Stomach (tissue), 9 donors: ENCODE measurements around the gene IDNK. TPM values are rescaled to one million over a fixed set of nuclear protein-coding genes. Genes with fewer than 3 reads are reported as not detected.
"Not testable (repeated sequence)": the region's sequence is repeated elsewhere in the genome, so short reads cannot be mapped to it uniquely, and the experiment has no call there.

Experiments used
- DNase-seq, 2 donors: peaks; one replicate each; pipeline versions ENCODE4 v3.0.0 to v3.0.0-alpha.2; 2013 to 2019
- H3K27ac ChIP-seq, 5 donors: fragments of 200-600 bp in 4 of 5; sonication (generic) in 4 of 5; one replicate each; pipeline ENCODE4 v1.5.1; 2013 to 2019; ENCODE audit warnings: mild to moderate bottlenecking in 1 of 5, moderate library complexity in 1 of 5
- H3K27me3 ChIP-seq, 3 donors: fragments of 200-600 bp; sonication (generic); one replicate each; pipeline ENCODE4 v1.5.1; 2017 to 2019; ENCODE audit warnings: mixed run types in 1 of 3
- H3K36me3 ChIP-seq, 4 donors: fragments of 200-600 bp; sonication (generic); 1 replicate in 3 of 4; 2 replicates in 1 of 4; pipeline ENCODE4 v1.5.1; 2016 to 2019
- H3K4me1 ChIP-seq, 4 donors: fragments of 200-600 bp; sonication (generic); one replicate each; pipeline ENCODE4 v1.5.1; 2016 to 2019
- H3K4me3 ChIP-seq, 4 donors: fragments of 200-600 bp; sonication (generic) in 3 of 4; one replicate each; pipeline ENCODE4 v1.5.1; 2016 to 2019; ENCODE audit warnings: mild to moderate bottlenecking in 1 of 4
- H3K9me3 ChIP-seq, 4 donors: fragments of 200-600 bp; sonication (generic); one replicate each; pipeline ENCODE4 v1.5.1; 2016 to 2019
- CTCF ChIP-seq, 7 experiments: fragments of 450-650 bp in 4 of 7; fragments of 200-600 bp in 3 of 7; sonication (generic) in 3 of 7; IDR thresholded peaks; one replicate each; pipeline ENCODE4 v1.5.1; 2016 to 2019; ENCODE audit warnings: antibody characterized with exemption in 7 of 7, control low read depth in 2 of 7, mild to moderate bottlenecking in 1 of 7
- EP300 ChIP-seq: sonication (generic); formaldehyde crosslinking; IDR thresholded peaks from one replicate; pipeline ENCODE4 v1.6.1; 2017; ENCODE audit warnings: antibody characterized with exemption
- POLR2A ChIP-seq, 4 donors: fragments of 450-650 bp; IDR thresholded peaks; one replicate each; pipeline ENCODE4 v1.6.1; 2016; ENCODE audit warnings: antibody characterized with exemption in 4 of 4, control low read depth in 2 of 4, mild to moderate bottlenecking in 1 of 4, moderate library complexity in 1 of 4
- POLR2AphosphoS5 ChIP-seq, 3 donors: sonication (generic); formaldehyde crosslinking; IDR thresholded peaks; one replicate each; pipeline ENCODE4 v1.6.1; 2016; ENCODE audit warnings: antibody characterized with exemption in 3 of 3
- WGBS, 5 donors: extraction: QIAGEN DNeasy Blood & Tissue Kit in 3 of 5; methylation state at CpG; one replicate each; pipeline versions ENCODE4 v1.1.5 to v1.1.7; 2013 to 2018; 5-methylcytosine and 5-hydroxymethylcytosine counted together
- intact Hi-C: fragments of 100-400 bp; cut with DNase I; formaldehyde crosslinking; loops from one replicate; pipeline ENCODE4 v1.15.1; 2023; ENCODE audit warnings: low total_unique reads
- polyA plus RNA-seq, 3 donors: library from polyadenylated mRNA; stranded (reverse); fragments of 200-250 nt; gene quantifications; one replicate each; pipeline ENCODE4 v1.2.3, GENCODE V29; 2013
- total RNA-seq, 5 donors: library from RNA; depleted of rRNA; stranded (reverse); fragments of >200 nt; gene quantifications; one replicate each; pipeline versions ENCODE4 v1.1.0 to v1.2.3, GENCODE V29; 2014 to 2016
- donor health status: healthy with polysubstance abuse.
- donor health status: Bipolar disorder and iron deficiency.
- donor health status: healthy.

Gene IDNK
- total and polyA plus RNA-seq, 8 donors = 2.6 to 24.3 (median 8.0) TPM; not detected in 1

- no peak for DNase-seq
- intact Hi-C loops = no loop called here
- H3K4me1 ChIP-seq = no peaks in the 10 kb centered on the region
- H3K27me3 ChIP-seq = no peaks in the 10 kb centered on the region
- TF ChIP-seq CTCF (IDR thresholded peaks at IDR 0.05) = no peak
- TF ChIP-seq POLR2AphosphoS5 (IDR thresholded peaks at IDR 0.05) = no peak
- no peak for TF ChIP-seq POLR2A (IDR thresholded peaks at IDR 0.05)
- TF ChIP-seq EP300 = no peak
- 74 to 91% (median 79%) methylated on average over 1 of the region's 1 CpG for WGBS, 5 donors
- H3K27ac ChIP-seq = no peak overlapping the region
- no peaks in the 10 kb centered on the region for H3K36me3 ChIP-seq
- no peaks in the 10 kb centered on the region for H3K9me3 ChIP-seq
- no peak overlapping the region for H3K4me3 ChIP-seq
These were observed 24.5 kb upstream of the IDNK start for GRCh38 chr9:83598487-83598886.

GRCh38 chr9:83599071-83599470 is 23.9 kb upstream of the IDNK start:
- no peak for DNase-seq
- Histone ChIP-seq H3K9me3 (no peaks in the 10 kb centered on the region), H3K4me1 (no peaks in the 10 kb centered on the region), H3K27me3 (no peaks in the 10 kb centered on the region), H3K4me3 (no peak overlapping the region), H3K36me3 (no peaks in the 10 kb centered on the region), H3K27ac (no peak overlapping the region)
- intact Hi-C loops = no loop called here
- TF ChIP-seq POLR2A (IDR thresholded peaks at IDR 0.05) (no peak), EP300 (no peak)
- WGBS, 5 donors = 67 to 86% (median 82%) methylated on average over 4 of the region's 4 CpGs

GRCh38 chr9:83601463-83601862 is 21.5 kb upstream of the IDNK start:
- WGBS, 5 donors = 33 to 59% (median 49%) methylated on average over 2 of the region's 2 CpGs
- no peak for TF ChIP-seq POLR2AphosphoS5 (IDR thresholded peaks at IDR 0.05)
- no peak for TF ChIP-seq POLR2A (IDR thresholded peaks at IDR 0.05)
- no peak for TF ChIP-seq CTCF (IDR thresholded peaks at IDR 0.05)
- TF ChIP-seq EP300 = no peak
- intact Hi-C loops = no loop called here
- no peak for DNase-seq
- Histone ChIP-seq H3K36me3 (no peaks in the 10 kb centered on the region), H3K27ac (no peak overlapping the region), H3K27me3 (no peaks in the 10 kb centered on the region), H3K4me1 (no peaks in the 10 kb centered on the region), H3K4me3 (no peak overlapping the region), H3K9me3 (no peaks in the 10 kb centered on the region)

GRCh38 chr9:83607620-83608019 is 15.3 kb upstream of the IDNK start:
- H3K9me3 ChIP-seq, intact Hi-C loops, DNase-seq, H3K4me1 ChIP-seq, H3K27me3 ChIP-seq, H3K27ac ChIP-seq, H3K4me3 ChIP-seq, H3K36me3 ChIP-seq: not testable (repeated sequence)
- 68 to 76% (median 71%) methylated on average over 3 of the region's 3 CpGs for WGBS, 5 donors

GRCh38 chr9:83613298-83613697 is 9.6 kb upstream of the IDNK start:
- H3K36me3 ChIP-seq, intact Hi-C loops, DNase-seq, H3K9me3 ChIP-seq, H3K4me3 ChIP-seq, H3K27ac ChIP-seq, H3K4me1 ChIP-seq, H3K27me3 ChIP-seq: not testable (repeated sequence)
- 85 to 94% (median 90%) methylated on average over 3 of the region's 3 CpGs for WGBS, 5 donors

- no peaks in the 10 kb centered on the region for H3K27me3 ChIP-seq
- no peaks in the 10 kb centered on the region for H3K9me3 ChIP-seq
- peaks cover 0 to 14% (median 7%) of the 10 kb centered on the region in 4 donors for H3K4me1 ChIP-seq
- intact Hi-C loops = no loop called here
- H3K36me3 ChIP-seq = no peaks in the 10 kb centered on the region
- no peak overlapping the region for H3K27ac ChIP-seq
- H3K4me3 ChIP-seq = no peak overlapping the region
- DNase-seq = no peak
- TF ChIP-seq EP300 = no peak
- TF ChIP-seq POLR2A (IDR thresholded peaks at IDR 0.05) = no peak
- no peak for TF ChIP-seq CTCF (IDR thresholded peaks at IDR 0.05)
- TF ChIP-seq POLR2AphosphoS5 (IDR thresholded peaks at IDR 0.05) = no peak
- 25 to 52% (median 40%) methylated on average over 1 of the region's 1 CpG for whole genome bisulfite sequencing, 5 donors
These were observed 5.6 kb upstream of the IDNK start for GRCh38 chr9:83617299-83617698.
